GM18511 (cell line): Measurements from ENCODE around the gene DPM3.
"Not testable (repeated sequence)": the region's sequence is repeated elsewhere in the genome, so short reads cannot be mapped to it uniquely, and the experiment has no call there.

Experiments
- ATAC-seq: cut with Tn5 transposase; IDR thresholded peaks from one replicate; pipeline ENCODE4 v1.9.1; 2021; ENCODE audit warnings: mild to moderate bottlenecking, moderate library complexity; ENCODE audit not compliant: unreplicated experiment

Gene DPM3

DNA sequence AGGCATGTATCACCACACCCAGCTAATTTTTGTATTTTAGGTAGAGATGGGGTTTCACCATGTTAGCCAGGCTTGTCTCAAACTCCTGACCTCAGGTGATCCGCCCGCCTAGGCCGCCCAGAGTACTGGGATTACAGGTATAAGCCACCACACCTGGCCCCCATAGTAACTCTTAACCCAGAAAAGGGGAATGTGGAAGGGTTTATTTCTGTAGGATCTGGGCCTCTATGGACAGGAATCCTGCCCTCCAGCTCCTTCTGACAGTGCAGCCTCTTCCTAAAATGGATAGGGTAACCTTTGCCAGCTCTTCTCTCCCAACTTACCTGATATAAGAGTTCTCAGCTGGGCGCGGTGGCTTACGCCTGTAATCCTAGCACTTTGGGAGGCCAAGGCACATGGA is 22.3 kb upstream of the DPM3 start:
- not testable (repeated sequence) for ATAC-seq

DNA sequence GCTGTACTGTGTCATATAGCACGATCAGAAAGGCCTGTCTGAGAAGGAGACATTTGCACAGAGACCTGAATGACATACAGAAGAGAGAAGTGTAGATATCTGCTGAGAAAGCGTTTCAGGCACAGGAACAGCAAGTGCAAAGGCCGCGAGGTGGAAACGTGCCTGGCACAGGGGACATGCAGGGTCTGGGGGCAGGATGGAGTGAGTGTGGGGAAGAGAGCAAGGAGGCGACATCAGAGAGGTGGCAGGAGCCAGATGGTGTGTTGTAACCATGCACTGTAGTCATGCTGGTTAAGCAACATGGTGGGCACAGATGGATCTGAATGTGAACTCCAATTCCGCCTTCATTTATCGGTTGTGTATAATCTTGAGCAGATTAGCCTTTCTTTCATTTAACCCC is 19.8 kb upstream of the DPM3 start:
- ATAC-seq, result no peak

DNA sequence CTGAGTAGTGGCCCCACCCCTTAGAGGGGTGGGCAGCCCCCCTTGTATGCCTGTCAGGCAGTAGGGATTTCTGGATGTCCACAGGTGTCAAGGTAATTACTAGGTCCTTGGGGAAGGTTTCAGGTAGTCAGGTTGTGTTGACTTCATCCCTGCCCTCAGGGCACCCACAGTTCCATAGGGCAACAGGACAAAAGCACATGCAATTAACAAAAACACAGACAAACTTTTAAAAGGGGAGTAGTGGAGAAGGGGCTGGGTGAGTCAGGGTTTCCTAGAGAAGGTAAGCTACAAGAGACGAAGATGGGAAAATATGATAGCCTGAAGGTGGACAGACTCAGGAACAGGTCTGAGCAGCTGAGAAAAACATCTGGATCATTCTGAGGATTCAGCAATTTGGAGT is 18.7 kb upstream of the DPM3 start:
- ATAC-seq, result no peak

DNA sequence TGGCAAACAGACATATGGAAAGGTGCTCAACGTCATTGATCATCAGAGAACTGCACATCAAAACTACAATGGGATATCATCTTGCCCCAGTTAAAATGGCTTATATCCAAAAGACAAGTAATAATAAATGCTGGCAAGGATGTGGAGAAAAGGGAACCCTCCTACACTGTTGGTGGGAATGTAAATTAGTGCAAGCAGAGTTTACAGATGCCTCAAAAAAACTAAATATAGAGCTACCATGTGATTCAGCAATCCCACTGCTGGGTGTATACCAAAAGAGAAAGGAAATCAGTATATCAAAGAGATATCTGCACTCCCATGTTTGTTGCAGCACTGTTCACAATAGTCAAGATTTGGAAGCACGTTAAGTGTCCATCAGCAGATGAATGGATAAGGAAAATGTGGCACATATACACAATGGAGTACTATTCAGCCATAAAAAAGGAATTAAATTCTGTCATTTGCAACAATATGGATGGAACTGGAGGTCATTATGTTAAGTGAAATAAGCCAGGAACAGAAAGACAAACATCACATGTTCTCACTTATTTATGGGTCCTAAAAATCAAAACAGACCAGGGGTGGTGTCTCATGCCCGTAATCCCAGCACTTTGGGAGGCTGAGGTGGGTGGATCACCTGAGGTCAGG is 15.8 kb upstream of the DPM3 start:
- not testable (repeated sequence) for ATAC-seq

DNA sequence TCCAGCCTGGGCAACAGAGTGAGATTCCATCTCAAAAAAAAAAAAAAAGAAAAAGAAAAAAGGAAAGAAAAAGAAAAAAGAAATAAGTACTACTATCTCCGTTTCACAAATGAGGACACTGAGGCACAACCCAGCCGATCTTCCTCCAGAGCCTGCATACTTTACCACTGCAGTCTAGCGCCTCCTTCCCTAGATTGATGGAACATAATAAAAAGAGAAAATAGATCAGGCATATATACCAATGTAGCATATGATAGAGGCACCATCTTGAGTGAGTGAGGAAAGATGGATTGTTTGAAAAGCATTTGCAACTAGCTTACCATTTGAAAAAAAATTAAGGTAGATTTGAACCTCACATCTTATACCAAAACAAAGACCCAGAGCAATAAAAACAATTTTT is 5.2 kb upstream of the DPM3 start:
- no peak for ATAC-seq

DNA sequence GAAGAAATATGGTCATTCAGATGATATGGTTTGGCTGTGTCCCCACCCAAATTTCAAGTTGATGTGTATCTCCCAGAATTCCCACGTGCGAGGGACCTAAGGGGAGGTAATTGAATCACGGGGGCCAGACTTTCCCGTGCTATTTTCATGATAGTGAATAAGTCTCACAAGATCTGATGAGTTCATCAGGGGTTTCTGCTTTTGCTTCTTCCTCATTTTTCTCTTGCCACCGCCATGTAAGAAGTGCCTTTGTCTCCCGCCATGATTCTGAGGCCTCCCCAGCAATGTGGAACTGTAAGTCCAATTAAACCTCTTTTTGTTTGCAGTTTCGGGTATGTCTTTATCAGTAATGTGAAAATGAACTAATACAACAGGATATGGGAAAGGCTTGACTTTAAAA is 1.4 kb upstream of the DPM3 start:
- no peak for ATAC-seq

DNA sequence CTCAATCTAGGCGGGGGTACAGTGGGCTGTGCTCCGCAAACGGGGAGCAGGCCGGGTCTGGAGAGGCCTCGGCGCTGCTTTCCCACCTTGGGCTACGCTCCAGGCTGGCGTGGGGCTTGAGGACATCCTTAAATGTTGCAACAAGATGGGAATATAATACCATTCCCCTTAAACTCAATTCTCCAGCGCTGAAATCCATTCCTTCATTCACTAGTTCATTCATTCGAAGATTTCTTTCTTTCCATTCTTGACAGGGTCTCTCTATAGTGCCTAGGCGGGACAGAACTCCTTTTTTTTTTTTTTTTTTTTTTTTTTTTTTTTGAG is 261 bp upstream of the DPM3 start:
- no peak for ATAC-seq

DNA sequence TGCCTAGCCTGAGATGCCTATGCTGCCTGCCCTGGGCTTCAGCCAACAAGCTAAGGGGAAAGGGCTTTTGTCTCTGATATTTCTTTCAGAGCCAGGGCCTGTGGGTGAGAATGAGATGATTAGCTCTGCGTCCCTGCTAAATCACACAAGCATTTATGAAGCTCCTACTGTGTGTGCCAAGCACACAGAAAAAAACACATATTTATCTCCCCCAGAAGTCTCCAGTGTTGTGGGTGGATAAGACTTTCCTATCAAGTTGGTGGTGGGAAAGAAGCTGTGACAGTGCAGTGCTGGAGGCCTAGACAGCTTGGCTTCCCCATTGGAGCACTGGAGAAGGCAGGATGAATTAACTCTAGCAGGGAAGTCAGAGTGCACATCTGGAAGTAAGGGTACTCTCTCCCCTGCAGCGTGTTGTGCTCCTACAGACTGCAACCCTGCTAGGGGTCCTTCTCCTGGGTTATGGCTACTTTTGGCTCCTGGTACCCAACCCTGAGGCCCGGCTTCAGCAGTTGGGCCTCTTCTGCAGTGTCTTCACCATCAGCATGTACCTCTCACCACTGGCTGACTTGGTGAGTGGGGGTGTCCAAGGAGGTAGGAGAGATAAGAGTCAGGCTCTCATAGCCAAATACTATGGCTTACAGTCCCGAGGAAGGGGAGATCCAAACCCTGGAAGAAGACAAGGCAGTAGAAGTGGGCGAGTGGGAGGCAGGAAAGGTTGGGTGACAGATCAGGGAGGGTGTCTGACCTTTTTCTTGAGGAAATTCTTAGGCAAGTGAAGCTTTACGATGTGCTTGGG is 3.0 kb downstream of the DPM3 start:
- no peak for ATAC-seq

DNA sequence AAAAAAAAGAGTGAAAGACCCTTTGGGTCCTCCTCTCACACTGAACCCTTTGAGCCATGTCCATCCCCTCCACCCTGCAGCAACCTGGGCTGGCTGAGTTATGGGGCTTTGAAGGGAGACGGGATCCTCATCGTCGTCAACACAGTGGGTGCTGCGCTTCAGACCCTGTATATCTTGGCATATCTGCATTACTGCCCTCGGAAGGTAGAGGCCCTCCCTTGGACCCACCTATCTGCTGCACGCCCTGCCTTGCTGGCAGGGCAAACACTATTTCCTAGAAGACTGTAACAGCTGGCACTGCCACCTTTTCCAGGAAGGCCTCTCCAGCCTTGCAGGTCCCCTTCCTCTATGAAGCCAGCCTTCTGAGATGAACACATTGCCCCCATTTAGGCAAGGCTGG is 3.6 kb downstream of the DPM3 start:
- ATAC-seq, result no peak

DNA sequence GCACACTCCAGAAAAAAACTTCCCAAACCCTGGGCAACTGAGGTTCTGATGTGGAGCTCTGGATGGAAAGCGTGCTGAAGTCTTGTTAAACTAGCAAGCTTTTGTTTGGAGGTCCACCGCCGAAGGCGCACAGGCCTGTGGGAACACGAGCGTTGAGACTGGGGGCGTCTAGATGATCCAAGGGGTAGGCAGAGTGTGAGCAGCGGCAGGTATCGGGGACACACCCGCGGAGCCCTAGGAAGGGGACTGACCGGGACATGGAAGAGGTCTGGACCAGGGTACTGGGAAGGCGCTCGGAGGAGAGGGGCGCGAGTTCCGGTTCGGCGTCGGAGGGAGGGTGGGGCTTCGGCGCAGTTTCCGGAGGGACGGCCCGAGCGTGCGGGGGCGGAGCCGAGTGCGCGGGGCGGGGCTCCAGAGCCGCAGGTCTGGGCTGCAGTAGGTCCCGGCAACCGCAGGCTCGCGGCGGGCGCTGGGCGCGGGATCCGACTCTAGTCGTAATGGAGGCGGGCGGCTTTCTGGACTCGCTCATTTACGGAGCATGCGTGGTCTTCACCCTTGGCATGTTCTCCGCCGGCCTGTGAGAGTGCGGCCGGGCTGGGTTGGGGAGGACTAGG is 4.8 kb downstream of the DPM3 start, which contains the start of gene SLC50A1:
TSS of gene SLC50A1 (plus strand) at position 438 of the 614 bp plus-strand sequence. CDS start at position 498, 60 bp downstream.
- peak; percentile 79 for ATAC-seq

DNA sequence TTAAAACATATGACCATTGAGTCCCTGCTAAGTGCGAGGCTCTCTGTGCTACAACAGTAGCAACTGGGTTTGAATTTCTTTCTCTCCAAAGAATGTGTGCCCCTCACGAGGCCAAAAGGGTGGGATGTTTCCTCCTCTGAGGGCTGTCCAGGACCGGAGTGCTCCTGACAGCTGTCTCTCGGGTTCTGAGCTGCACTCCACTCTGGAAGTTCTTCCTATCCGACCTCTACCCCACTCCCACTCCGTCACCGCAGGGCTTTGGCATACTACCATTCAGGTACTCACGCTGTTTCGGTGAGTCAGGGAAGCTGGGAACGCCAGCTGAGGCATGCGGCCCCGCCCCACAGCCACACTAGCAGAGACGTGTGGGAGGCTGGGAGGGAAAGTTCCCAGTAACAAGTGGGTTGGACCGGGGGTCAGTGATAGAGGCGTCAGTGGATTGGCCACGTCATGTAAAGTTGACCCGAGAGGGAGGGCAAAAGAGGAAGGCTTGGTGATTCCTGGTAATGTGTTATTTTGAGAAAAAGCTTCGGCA is 5.4 kb downstream of the DPM3 start:
- ATAC-seq, result no peak

DNA sequence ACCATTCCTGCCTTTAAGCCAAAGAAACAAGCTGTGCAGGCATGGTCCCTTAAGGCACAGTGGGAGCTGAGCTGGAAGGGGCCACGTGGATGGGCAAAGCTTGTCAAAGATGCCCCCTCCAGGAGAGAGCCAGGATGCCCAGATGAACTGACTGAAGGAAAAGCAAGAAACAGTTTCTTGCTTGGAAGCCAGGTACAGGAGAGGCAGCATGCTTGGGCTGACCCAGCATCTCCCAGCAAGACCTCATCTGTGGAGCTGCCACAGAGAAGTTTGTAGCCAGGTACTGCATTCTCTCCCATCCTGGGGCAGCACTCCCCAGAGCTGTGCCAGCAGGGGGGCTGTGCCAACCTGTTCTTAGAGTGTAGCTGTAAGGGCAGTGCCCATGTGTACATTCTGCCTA is 6.0 kb downstream of the DPM3 start:
- no peak for ATAC-seq

DNA sequence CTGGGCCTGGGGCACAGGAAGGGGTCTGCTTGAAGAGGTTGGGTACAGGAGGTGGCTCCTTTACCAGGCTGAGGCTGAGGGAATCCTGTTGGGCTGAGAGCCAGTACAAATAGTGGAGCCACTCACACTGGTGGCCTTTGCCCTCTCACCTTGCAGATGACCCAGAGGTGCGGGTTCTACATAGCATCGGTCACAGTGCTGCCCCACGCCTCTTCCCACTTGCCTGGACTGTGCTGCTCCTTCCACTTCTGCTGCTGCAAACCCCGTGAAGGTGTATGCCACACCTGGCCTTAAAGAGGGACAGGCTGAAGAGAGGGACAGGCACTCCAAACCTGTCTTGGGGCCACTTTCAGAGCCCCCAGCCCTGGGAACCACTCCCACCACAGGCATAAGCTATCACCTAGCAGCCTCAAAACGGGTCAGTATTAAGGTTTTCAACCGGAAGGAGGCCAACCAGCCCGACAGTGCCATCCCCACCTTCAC is 6.5 kb downstream of the DPM3 start:
- ATAC-seq, result no peak

DNA sequence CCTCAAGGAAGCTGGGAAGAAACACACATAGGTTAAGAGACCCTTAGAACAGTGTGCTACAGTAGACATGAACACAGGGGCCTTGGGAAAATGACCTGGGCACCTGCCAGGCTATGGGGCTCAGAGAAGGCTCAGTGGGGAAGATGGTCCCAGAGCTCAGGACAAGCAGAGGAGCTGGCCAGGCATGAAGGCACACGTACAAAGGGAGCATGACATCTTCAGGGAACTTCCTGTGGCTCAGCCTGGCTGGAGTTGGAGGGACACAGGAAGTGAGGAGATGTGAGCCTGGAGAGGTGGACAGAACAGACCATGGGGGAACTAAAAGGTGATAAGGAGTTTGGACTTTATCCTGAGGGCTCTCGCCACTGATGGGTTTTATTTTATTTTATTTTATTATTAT is 8.5 kb downstream of the DPM3 start:
- no peak for ATAC-seq

DNA sequence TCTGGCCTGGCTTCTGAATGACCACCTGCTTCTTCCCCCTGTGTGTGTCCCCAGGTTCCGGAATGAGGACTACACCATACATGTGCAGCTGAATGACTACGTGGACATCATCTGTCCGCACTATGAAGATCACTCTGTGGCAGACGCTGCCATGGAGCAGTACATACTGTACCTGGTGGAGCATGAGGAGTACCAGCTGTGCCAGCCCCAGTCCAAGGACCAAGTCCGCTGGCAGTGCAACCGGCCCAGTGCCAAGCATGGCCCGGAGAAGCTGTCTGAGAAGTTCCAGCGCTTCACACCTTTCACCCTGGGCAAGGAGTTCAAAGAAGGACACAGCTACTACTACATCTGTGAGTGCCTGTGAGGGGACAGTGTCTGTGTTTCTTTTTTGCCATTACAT is 9.0 kb downstream of the DPM3 start:
- no peak for ATAC-seq

DNA sequence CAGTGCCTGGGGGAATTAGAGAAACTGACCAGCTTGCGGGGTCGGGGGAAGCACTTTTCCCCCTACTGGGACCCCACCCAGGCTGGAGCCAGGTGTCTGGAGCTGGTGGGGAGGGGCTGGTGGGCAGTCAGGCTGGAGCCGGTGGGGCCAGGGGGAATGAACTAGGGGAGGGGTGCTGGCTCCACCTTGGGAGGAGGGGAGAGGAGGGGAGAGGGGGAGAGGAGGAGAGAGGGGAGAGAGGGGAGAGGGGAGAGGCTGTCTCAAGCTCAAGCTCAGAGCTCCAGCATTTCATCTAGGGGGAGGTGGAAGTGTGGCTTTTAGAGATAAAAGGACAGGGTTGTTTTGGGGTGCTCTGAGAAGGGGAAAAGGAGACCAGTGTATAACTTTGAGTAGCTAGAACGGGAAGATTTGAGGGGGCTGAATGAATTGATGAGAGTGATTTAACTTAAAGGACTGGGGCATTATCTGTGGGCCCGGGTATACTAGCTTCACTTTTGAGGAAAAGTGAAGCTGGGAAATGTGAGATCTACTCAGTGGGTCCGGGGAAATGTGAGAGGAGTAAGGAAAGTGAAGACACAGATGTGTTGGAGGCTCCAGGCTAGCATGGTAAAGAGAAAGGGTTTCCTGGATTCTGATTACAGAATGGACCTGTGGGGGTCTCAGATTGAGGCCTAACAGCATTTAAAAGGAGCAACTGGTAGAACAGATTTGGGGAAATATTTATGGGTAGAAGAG is 9.9 kb downstream of the DPM3 start:
- no peak for ATAC-seq

DNA sequence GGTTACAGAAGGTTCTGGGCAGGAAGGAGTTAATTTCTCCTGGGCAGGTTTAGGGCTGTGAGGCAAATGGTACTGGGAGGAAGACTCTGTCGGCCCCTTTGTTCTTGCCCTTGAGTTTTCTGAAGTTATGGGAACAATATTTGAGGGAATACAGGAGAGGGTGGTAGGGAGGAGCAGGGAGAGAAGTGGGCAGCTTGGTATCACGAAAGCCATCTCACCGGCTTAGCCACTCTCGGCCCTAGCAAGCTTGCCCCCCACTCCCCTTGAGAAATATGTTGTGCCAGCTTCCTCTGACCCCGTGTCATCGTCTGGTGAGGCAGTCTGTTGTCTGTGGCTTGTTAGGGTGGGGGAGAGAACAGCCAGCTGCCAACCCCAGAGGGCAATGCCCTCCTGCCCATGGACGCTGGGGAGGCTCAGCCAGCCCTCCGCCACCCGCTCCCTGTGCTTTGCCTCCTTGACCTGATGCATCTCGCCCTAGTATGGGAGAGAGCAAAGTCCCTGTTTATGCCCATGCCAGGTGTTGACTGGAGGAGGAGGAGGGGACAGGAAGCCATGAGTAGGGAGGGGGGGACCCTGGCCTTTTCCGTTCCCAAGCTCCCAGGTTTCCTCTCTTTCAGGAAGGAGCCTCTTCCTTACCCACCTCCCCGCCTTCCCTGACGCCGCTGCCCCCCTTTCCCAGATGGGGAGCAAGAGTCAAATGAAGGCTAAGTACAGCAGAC is 11.4 kb downstream of the DPM3 start:
- ATAC-seq, result no peak

DNA sequence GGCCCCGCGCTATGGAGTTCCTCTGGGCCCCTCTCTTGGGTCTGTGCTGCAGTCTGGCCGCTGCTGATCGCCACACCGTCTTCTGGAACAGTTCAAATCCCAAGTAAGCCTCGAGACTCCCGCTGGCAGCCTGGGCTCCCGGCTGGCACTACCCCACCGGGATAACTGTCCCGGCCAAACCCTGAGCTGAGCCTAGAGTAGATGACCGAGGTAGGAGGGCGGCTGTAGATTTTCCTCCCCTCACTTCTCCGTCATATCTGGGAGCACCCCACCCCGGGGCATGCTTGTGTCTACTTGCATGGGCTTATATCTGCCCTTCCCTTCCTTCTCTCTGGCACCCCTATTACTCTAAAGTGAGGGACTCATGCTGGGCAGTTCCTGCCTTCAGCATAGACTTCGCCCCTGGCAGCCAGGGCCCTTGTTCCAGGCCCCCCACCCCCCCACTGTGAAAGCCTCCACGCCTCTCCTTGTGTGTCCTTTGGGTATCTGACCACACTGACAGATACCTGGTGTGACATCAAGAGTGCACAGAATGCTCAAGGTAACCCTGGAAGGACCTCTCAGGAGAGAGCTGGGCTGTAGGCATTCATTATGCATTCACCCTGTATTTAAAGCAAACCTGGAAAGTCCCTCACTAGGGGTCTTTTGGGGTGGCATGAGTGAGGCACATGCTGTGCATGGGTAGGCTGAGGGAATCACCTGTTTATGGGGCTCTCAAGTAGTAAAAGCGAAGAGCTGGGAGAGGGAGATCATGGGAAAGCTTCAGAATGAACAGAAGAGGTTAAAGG is 12.2 kb downstream of the DPM3 start:
- ATAC-seq, result no peak

DNA sequence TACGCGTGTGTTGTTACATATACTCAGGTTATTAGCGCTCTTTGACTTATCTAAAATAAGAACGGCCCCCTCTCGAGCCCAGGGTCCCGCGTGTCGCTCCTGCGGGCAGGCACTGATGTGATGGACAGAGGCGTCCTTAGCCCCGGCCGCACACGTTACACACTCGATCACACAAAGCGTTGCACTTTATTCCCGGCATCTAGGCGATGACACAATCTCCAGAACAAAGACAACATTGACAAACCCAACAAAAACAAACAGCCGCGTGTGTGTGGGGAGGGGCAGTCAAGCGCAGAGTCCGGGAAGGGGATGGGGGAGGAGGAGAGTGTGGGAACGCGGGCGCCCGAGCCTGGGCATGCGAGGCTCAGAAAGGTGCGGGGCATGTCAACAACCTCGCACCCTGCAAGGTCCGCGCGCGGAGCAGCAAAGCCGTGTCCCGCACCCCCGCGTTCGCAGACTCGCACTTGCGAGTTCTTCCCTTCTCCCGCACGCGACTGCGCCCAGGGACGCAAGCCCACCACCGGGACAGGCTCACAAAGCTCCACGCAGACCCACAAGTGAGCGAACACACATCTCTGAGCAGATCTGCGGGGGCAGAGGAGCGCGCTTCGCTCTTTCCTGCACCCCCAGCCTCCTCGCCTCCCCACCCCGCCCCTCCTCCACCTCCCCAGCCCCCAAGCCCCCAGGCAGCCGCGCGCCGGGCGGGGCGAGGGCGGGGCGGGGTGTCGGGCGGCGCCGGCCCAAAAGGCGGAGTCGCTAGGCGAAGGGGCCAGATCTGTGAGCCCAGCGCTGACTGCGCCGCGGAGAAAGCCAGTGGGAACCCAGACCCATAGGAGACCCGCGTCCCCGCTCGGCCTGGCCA is 13.0 kb downstream of the DPM3 start, which contains the start of gene EFNA1:
TSS of gene EFNA1 (plus strand) at position 772 of the 862 bp plus-strand sequence. CDS start 102 bp downstream, outside the sequence.
- ATAC-seq, result no peak
